HL-60 (cell line): ENCODE data around the gene CYB5R4.

Experiments
- GABPA ChIP-seq: IDR thresholded peaks from 2 replicates; pipeline ENCODE4 v1.6.1; 2012; ENCODE audit warnings: low read depth
- TF ChIP-seq, protein P1 (sequence below): IDR thresholded peaks from one replicate; pipeline ENCODE4 v1.5.1; 2011; ENCODE audit warnings: low read length, control low read depth, inconsistent platforms; ENCODE audit not compliant: insufficient read depth
- TF ChIP-seq, protein P2 (sequence below): IDR thresholded peaks from 2 replicates; pipeline ENCODE4 v1.6.1; 2012; ENCODE audit warnings: low read depth; ENCODE audit not compliant: insufficient replicate concordance

DNA sequence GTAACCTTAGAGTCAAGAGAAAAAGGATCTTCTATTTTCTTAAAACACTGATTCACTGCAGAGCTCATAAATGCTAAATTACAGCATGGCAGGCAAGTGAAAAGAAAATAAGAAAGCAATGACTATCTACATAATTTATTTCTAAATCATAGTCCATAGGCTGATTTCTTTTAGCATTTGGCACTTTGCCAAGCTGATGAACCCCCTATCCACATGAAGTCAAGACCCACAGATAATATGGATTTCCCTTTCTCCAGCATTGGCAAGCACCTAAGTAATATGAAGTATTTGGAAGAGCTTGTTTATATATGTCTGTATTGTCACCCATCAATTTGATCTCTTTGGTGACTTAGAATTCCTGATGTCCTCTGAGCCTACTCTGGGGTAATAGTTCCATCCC, 126.2 kb downstream of the CYB5R4 start:
- TF ChIP-seq, protein P1, sequence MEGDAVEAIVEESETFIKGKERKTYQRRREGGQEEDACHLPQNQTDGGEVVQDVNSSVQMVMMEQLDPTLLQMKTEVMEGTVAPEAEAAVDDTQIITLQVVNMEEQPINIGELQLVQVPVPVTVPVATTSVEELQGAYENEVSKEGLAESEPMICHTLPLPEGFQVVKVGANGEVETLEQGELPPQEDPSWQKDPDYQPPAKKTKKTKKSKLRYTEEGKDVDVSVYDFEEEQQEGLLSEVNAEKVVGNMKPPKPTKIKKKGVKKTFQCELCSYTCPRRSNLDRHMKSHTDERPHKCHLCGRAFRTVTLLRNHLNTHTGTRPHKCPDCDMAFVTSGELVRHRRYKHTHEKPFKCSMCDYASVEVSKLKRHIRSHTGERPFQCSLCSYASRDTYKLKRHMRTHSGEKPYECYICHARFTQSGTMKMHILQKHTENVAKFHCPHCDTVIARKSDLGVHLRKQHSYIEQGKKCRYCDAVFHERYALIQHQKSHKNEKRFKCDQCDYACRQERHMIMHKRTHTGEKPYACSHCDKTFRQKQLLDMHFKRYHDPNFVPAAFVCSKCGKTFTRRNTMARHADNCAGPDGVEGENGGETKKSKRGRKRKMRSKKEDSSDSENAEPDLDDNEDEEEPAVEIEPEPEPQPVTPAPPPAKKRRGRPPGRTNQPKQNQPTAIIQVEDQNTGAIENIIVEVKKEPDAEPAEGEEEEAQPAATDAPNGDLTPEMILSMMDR: no peak
- TF ChIP-seq, protein P2, sequence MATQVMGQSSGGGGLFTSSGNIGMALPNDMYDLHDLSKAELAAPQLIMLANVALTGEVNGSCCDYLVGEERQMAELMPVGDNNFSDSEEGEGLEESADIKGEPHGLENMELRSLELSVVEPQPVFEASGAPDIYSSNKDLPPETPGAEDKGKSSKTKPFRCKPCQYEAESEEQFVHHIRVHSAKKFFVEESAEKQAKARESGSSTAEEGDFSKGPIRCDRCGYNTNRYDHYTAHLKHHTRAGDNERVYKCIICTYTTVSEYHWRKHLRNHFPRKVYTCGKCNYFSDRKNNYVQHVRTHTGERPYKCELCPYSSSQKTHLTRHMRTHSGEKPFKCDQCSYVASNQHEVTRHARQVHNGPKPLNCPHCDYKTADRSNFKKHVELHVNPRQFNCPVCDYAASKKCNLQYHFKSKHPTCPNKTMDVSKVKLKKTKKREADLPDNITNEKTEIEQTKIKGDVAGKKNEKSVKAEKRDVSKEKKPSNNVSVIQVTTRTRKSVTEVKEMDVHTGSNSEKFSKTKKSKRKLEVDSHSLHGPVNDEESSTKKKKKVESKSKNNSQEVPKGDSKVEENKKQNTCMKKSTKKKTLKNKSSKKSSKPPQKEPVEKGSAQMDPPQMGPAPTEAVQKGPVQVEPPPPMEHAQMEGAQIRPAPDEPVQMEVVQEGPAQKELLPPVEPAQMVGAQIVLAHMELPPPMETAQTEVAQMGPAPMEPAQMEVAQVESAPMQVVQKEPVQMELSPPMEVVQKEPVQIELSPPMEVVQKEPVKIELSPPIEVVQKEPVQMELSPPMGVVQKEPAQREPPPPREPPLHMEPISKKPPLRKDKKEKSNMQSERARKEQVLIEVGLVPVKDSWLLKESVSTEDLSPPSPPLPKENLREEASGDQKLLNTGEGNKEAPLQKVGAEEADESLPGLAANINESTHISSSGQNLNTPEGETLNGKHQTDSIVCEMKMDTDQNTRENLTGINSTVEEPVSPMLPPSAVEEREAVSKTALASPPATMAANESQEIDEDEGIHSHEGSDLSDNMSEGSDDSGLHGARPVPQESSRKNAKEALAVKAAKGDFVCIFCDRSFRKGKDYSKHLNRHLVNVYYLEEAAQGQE: no peak
- TF ChIP-seq GABPA: no peak
